H1 (cell line): Measurements from ENCODE around the gene DENND2A.

Experiments
- CEBPB ChIP-seq: IDR thresholded peaks from 2 replicates; pipeline ENCODE4 v1.6.1; 2012; ENCODE audit warnings: low read depth, low read length
- CHD2 ChIP-seq: IDR thresholded peaks from 2 replicates; pipeline ENCODE4 v1.6.1; 2012; ENCODE audit warnings: low read length, improper control_type of control experiment
- CREB1 ChIP-seq: IDR thresholded peaks from 2 replicates; pipeline ENCODE4 v1.6.1; 2012; ENCODE audit warnings: inconsistent platforms
- CTCF ChIP-seq, 3 experiments: IDR thresholded peaks; 1 replicate in 2 of 3; 2 replicates in 1 of 3; pipeline versions ENCODE4 v1.5.1 to v1.6.1; 2011; ENCODE audit warnings: low read length in 3 of 3, mild to moderate bottlenecking in 3 of 3, inconsistent platforms in 2 of 3, low read depth in 1 of 3, moderate library complexity in 1 of 3; ENCODE audit not compliant: insufficient read depth in 1 of 3; ENCODE audit errors: control extremely low read depth in 1 of 3
- EZH2 ChIP-seq: fragments of 200-600 bp; sonication (generic); IDR thresholded peaks from 2 replicates; pipeline ENCODE4 v1.7.1; 2012; ENCODE audit warnings: low read depth, mild to moderate bottlenecking, moderate library complexity, low read length, inconsistent platforms; ENCODE audit not compliant: severe bottlenecking
- KDM5A ChIP-seq: fragments of 200-600 bp; IDR thresholded peaks from 2 replicates; pipeline ENCODE4 v1.7.1; 2012; ENCODE audit warnings: mild to moderate bottlenecking, low read length, inconsistent platforms, mixed read lengths
- MAX ChIP-seq: IDR thresholded peaks from 2 replicates; pipeline ENCODE4 v1.6.1; 2012; ENCODE audit warnings: inconsistent platforms
- RAD21 ChIP-seq, 2 experiments: IDR thresholded peaks in 1 of 2; conservative IDR thresholded peaks in 1 of 2; 2 replicates each; pipeline ENCODE4 v1.6.1; 2011; ENCODE audit warnings: low read depth in 2 of 2, low read length in 2 of 2, improper control_type of control experiment in 1 of 2, inconsistent platforms in 1 of 2, mild to moderate bottlenecking in 1 of 2, moderate library complexity in 1 of 2
- RNF2 ChIP-seq: fragments of 200-900, 300-1000 bp; sonication (generic); IDR thresholded peaks from 2 replicates; pipeline ENCODE4 v1.7.1; 2016; ENCODE audit warnings: borderline replicate concordance, low read depth, mild to moderate bottlenecking, antibody characterized with exemption, low read length; ENCODE audit not compliant: poor library complexity, severe bottlenecking; ENCODE audit errors: missing control alignments
- SP1 ChIP-seq: IDR thresholded peaks from 2 replicates; pipeline ENCODE4 v1.6.1; 2011; ENCODE audit warnings: low read depth, low read length
- SP4 ChIP-seq: IDR thresholded peaks from 2 replicates; pipeline ENCODE4 v1.6.1; 2012; ENCODE audit warnings: low read length, inconsistent platforms
- TAF1 ChIP-seq: IDR thresholded peaks from 2 replicates; pipeline ENCODE4 v1.6.1; 2011; ENCODE audit warnings: mild to moderate bottlenecking, low read depth, low read length
- TCF12 ChIP-seq: IDR thresholded peaks from 2 replicates; pipeline ENCODE4 v1.6.1; 2011; ENCODE audit warnings: low read depth, mild to moderate bottlenecking, low read length

GRCh38 chr7:140533394-140533872, 107.2 kb downstream of the DENND2A start:
- no peak for TF ChIP-seq CTCF (IDR thresholded peaks at IDR 0.05; ENCODE audit: control extremely low read depth in 1 of 3, insufficient read depth in 1 of 3, low read depth in 1 of 3, low read length in 3 of 3)
- no peak for TF ChIP-seq CREB1
- TF ChIP-seq TCF12, result no peak
- no peak for TF ChIP-seq CEBPB
- no peak for TF ChIP-seq KDM5A
- TF ChIP-seq RAD21 (IDR thresholded peaks at IDR 0.05 in 1 of 2, conservative IDR thresholded peaks at IDR 0.05 in 1 of 2; ENCODE audit: low read depth in 2 of 2, low read length in 2 of 2), result no peak
- TF ChIP-seq RNF2, result no peak
- TF ChIP-seq SP1, result no peak
- no peak for TF ChIP-seq TAF1
- no peak for TF ChIP-seq EZH2
- TF ChIP-seq CHD2, result no peak
- no peak for TF ChIP-seq SP4
- no peak for TF ChIP-seq MAX
